SK-N-SH (cell line): ENCODE measurements around the gene TMSB10.
"Not testable (repeated sequence)": the region's sequence is repeated elsewhere in the genome, so short reads cannot be mapped to it uniquely, and the experiment has no call there.

Source experiments
- EP300 ChIP-seq, 2 experiments: IDR thresholded peaks; 2 replicates each; pipeline versions ENCODE4 v1.4.0 to v1.6.1; 2012; ENCODE audit warnings: borderline replicate concordance in 1 of 2, low read depth in 1 of 2, low read length in 1 of 2
- GABPA ChIP-seq: IDR thresholded peaks from 2 replicates; pipeline ENCODE4 v1.4.0; 2012; ENCODE audit warnings: low read depth, mild to moderate bottlenecking
- GATA2 ChIP-seq: sonication (generic); formaldehyde crosslinking; IDR thresholded peaks from 2 replicates; pipeline ENCODE4 v1.5.0; 2020; ENCODE audit warnings: mild to moderate bottlenecking, missing genetic modification reagents
- MEF2A ChIP-seq: IDR thresholded peaks from 2 replicates; pipeline ENCODE4 v1.4.0; 2012; ENCODE audit warnings: low read depth, borderline replicate concordance
- POLR2AphosphoS5 ChIP-seq: IDR thresholded peaks from 2 replicates; pipeline ENCODE4 v1.6.1; 2012; ENCODE audit warnings: low read depth, low read length
- RCOR1 ChIP-seq: fragments of 150-350 bp; IDR thresholded peaks from 2 replicates; pipeline ENCODE4 v1.6.1; 2017; ENCODE audit warnings: antibody characterized with exemption, low read length
- TEAD4 ChIP-seq: IDR thresholded peaks from 2 replicates; pipeline ENCODE4 v1.4.0; 2012; ENCODE audit warnings: mild to moderate bottlenecking, borderline replicate concordance; ENCODE audit not compliant: insufficient read depth
- TF ChIP-seq, protein P1 (sequence below): fragments of 200-600 bp; sonication (generic); IDR thresholded peaks from 2 replicates; pipeline ENCODE4 v1.6.1; 2017; ENCODE audit warnings: antibody characterized with exemption, mild to moderate bottlenecking, moderate library complexity
- TF ChIP-seq, protein P2 (sequence below): IDR thresholded peaks from 2 replicates; pipeline ENCODE4 v1.4.0; 2012; ENCODE audit warnings: low read depth, borderline replicate concordance
- TF ChIP-seq, protein P3 (sequence below): fragments of 150-350 bp; IDR thresholded peaks from 2 replicates; pipeline ENCODE4 v1.6.1; 2017; ENCODE audit warnings: antibody characterized with exemption, low read length, low read depth, borderline replicate concordance

DNA sequence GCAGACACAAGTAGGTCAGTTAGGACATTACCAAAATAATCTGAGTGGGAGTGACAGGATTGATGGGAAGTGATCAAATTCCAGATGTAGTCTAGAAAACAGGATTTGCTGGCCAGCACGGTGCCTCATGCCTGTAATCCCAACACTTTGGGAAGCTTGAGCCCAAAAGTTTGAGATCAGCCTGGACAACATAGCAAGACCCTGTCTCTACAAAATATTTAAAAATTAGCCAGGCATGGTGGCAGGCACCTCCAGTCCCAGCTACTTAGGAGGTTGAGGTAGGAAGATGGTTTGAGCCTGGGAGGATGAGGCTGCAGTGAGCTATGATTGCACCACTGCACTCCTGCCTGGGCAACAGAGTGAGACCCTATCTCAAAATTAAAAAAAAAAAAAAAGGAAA, 29.8 kb upstream of the TMSB10 start:
- TF ChIP-seq, protein P1, sequence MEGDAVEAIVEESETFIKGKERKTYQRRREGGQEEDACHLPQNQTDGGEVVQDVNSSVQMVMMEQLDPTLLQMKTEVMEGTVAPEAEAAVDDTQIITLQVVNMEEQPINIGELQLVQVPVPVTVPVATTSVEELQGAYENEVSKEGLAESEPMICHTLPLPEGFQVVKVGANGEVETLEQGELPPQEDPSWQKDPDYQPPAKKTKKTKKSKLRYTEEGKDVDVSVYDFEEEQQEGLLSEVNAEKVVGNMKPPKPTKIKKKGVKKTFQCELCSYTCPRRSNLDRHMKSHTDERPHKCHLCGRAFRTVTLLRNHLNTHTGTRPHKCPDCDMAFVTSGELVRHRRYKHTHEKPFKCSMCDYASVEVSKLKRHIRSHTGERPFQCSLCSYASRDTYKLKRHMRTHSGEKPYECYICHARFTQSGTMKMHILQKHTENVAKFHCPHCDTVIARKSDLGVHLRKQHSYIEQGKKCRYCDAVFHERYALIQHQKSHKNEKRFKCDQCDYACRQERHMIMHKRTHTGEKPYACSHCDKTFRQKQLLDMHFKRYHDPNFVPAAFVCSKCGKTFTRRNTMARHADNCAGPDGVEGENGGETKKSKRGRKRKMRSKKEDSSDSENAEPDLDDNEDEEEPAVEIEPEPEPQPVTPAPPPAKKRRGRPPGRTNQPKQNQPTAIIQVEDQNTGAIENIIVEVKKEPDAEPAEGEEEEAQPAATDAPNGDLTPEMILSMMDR = not testable (repeated sequence)
- TF ChIP-seq EP300 (IDR thresholded peaks at IDR 0.05; ENCODE audit: borderline replicate concordance in 1 of 2, low read depth in 1 of 2, low read length in 1 of 2); GATA2 (CRISPR knock-in tag); TEAD4; RCOR1; MEF2A; GABPA; POLR2AphosphoS5: not testable (repeated sequence)
- TF ChIP-seq, protein P2, sequence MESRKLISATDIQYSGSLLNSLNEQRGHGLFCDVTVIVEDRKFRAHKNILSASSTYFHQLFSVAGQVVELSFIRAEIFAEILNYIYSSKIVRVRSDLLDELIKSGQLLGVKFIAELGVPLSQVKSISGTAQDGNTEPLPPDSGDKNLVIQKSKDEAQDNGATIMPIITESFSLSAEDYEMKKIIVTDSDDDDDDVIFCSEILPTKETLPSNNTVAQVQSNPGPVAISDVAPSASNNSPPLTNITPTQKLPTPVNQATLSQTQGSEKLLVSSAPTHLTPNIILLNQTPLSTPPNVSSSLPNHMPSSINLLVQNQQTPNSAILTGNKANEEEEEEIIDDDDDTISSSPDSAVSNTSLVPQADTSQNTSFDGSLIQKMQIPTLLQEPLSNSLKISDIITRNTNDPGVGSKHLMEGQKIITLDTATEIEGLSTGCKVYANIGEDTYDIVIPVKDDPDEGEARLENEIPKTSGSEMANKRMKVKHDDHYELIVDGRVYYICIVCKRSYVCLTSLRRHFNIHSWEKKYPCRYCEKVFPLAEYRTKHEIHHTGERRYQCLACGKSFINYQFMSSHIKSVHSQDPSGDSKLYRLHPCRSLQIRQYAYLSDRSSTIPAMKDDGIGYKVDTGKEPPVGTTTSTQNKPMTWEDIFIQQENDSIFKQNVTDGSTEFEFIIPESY = not testable (repeated sequence)
- TF ChIP-seq, protein P3, sequence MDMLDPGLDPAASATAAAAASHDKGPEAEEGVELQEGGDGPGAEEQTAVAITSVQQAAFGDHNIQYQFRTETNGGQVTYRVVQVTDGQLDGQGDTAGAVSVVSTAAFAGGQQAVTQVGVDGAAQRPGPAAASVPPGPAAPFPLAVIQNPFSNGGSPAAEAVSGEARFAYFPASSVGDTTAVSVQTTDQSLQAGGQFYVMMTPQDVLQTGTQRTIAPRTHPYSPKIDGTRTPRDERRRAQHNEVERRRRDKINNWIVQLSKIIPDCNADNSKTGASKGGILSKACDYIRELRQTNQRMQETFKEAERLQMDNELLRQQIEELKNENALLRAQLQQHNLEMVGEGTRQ = not testable (repeated sequence)
